Measurements from ENCODE around the gene PLXNA4. TPM values are rescaled to one million over a fixed set of nuclear protein-coding genes. Genes with fewer than 3 reads are reported as not detected.

Gene PLXNA4
- total RNA-seq, 1 donor from 2014 or later, result 21.7 TPM

DNA sequence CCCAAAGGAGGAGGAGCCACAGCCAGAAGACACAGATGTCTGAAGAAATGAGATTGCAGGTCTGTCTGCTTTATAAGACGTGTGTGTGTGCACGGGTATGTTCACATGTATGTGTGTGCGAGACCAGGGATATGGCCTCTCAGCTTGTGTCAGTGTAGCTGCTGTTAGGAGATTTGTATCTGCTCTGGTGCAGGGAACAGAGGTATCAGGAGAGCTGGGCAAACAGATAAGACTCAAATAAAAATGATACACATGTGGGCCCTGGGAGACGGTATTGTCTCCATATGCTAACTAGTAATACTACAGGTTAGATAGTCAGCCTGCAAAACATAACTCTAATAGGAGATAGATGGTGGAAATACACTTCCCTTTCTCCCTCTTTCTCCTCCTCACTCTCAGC is 161.0 kb downstream of the PLXNA4 start:
- H3K27me3 Mint-ChIP-seq (ENCODE audit: low read depth), result no peaks in the 10 kb centered on the region

DNA sequence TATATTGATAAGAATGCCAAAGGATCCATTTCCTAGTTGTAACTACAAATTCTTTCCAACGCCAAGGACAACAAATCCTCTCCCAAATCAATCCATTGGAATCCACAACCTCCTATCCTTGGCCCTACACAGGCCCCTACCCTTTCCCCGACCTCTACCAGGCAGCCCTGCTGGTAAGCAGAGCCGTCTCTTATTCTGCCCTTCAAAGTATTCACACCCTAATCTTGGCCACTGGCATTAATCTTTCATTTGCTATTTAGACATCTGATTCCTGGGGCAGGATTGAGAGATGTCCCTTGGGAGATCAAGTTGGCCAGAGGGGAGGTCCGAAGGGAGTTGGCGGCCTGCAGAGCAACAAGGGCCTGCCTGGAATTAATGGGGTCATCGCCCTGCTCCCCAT is 161.4 kb downstream of the PLXNA4 start:
- TF ChIP-seq, protein P1, sequence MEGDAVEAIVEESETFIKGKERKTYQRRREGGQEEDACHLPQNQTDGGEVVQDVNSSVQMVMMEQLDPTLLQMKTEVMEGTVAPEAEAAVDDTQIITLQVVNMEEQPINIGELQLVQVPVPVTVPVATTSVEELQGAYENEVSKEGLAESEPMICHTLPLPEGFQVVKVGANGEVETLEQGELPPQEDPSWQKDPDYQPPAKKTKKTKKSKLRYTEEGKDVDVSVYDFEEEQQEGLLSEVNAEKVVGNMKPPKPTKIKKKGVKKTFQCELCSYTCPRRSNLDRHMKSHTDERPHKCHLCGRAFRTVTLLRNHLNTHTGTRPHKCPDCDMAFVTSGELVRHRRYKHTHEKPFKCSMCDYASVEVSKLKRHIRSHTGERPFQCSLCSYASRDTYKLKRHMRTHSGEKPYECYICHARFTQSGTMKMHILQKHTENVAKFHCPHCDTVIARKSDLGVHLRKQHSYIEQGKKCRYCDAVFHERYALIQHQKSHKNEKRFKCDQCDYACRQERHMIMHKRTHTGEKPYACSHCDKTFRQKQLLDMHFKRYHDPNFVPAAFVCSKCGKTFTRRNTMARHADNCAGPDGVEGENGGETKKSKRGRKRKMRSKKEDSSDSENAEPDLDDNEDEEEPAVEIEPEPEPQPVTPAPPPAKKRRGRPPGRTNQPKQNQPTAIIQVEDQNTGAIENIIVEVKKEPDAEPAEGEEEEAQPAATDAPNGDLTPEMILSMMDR (conservative IDR thresholded peaks at IDR 0.05), result no peak
- H3K27me3 Mint-ChIP-seq (ENCODE audit: low read depth), result no peaks in the 10 kb centered on the region
- H3K4me1 Mint-ChIP-seq, result peaks cover 22% of the 10 kb centered on the region
- H3K4me3 Mint-ChIP-seq, result no peak overlapping the region
- H3K27ac Mint-ChIP-seq (ENCODE audit: unreplicated experiment), result peak overlapping the region; percentile 23
- H3K9me3 Mint-ChIP-seq, result no peaks in the 10 kb centered on the region
- no peak for DNase-seq (ENCODE audit: low read depth, low spot score)
- H3K36me3 Mint-ChIP-seq (ENCODE audit: low read depth), result no peaks in the 10 kb centered on the region

More for the DNA sequence above, 161.0 kb downstream of the PLXNA4 start:
- Mint-ChIP-seq H3K27ac (ENCODE audit: unreplicated experiment) (no peak overlapping the region), H3K9me3 (no peaks in the 10 kb centered on the region), H3K4me1 (peaks cover 22% of the 10 kb centered on the region), H3K4me3 (no peak overlapping the region), H3K36me3 (ENCODE audit: low read depth) (no peaks in the 10 kb centered on the region)
- TF ChIP-seq, protein P1 (conservative IDR thresholded peaks at IDR 0.05), result no peak
- DNase-seq (ENCODE audit: low read depth, low spot score), result no peak

DNA sequence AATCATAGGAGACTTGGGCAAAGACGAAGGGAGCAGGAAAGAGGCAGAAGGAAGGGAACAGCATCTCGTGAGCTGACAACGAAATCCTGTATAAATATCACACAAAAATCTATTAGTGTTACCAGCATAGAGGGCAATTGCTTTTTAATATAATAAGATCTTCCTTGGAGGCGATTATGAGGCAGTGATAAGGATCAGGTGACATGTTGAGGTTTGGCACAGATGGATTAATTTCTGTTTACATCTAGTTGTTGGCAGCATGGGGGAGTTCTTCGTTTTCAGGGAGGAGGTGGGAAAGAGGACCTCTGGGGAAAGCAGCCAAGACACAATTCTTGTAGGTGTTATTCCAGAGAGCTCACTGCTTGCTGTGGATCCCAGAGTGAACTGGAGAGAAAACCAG is 163.8 kb downstream of the PLXNA4 start:
- no peaks in the 10 kb centered on the region for H3K27me3 Mint-ChIP-seq (ENCODE audit: low read depth)
- H3K4me1 Mint-ChIP-seq, result peaks cover 7% of the 10 kb centered on the region
- no peaks in the 10 kb centered on the region for H3K36me3 Mint-ChIP-seq (ENCODE audit: low read depth)
- H3K27ac Mint-ChIP-seq (ENCODE audit: unreplicated experiment), result no peak overlapping the region
- DNase-seq (ENCODE audit: low read depth, low spot score), result no peak
- TF ChIP-seq, protein P1 (conservative IDR thresholded peaks at IDR 0.05), result no peak
- no peak overlapping the region for H3K4me3 Mint-ChIP-seq
- H3K9me3 Mint-ChIP-seq, result no peaks in the 10 kb centered on the region

DNA sequence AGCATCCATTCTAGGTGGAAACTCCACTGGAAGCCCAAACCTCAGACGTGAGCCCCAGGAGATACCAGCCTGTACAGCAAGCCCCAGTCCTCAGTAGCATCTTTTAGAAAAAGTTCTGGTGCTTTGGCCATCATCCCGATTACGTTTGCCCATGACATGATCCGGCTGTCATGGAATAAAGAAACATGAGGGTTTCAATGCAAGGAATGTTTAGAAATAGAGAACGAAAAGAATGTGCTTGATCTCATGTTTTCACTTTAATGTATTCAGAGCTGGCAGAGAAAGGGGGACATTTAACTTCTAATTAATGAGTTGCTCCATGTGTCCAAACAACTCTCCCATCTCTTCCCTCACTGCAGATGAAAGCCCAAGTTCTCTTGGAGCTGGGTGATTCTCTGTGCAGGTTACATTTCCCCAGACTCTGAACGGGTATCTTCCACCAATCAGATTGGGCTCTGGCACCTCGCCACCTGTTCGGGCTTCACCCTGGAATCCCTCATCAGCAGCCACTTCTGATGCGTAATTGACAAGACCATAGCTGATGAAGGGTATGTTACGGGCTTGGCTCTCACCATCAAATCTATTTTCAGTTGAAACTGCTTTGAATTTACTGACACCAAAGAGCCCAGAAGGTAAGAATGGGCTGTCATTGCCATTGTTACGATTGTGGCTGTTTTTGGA is 165.3 kb downstream of the PLXNA4 start:
- Mint-ChIP-seq H3K27ac (ENCODE audit: unreplicated experiment) (no peak overlapping the region), H3K4me3 (no peak overlapping the region), H3K4me1 (no peaks in the 10 kb centered on the region), H3K36me3 (ENCODE audit: low read depth) (no peaks in the 10 kb centered on the region), H3K9me3 (no peaks in the 10 kb centered on the region), H3K27me3 (ENCODE audit: low read depth) (no peaks in the 10 kb centered on the region)
- TF ChIP-seq, protein P1 (conservative IDR thresholded peaks at IDR 0.05), result no peak
- no peak for DNase-seq (ENCODE audit: low read depth, low spot score)

DNA sequence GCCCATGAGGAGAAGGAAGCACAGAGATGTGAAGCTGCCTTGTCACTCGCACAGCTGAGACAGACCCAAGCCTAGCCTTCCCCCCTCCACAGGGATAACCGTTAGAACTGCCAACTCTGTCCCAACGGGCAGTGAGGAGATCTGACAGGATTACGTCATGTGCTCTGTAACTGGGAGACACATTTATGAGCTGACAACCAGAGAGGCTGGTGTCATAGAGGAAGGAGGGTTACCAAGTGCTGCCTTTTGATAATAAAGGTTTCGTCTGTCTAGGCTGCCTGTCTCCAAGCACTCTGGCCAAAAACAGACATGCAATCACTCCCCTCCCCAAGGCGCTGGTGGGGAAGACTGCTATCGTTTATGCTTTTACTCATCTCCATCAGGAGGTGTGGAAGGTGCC is 165.9 kb downstream of the PLXNA4 start:
- Mint-ChIP-seq H3K27me3 (ENCODE audit: low read depth) (no peaks in the 10 kb centered on the region), H3K9me3 (no peaks in the 10 kb centered on the region), H3K36me3 (ENCODE audit: low read depth) (no peaks in the 10 kb centered on the region), H3K4me1 (no peaks in the 10 kb centered on the region), H3K4me3 (no peak overlapping the region), H3K27ac (ENCODE audit: unreplicated experiment) (no peak overlapping the region)
- no peak for DNase-seq (ENCODE audit: low read depth, low spot score)
- TF ChIP-seq, protein P1 (conservative IDR thresholded peaks at IDR 0.05), result no peak
